HepG2 (cell line): ENCODE results near the gene CCNDBP1. TPM values are rescaled to one million over a fixed set of nuclear protein-coding genes. Genes with fewer than 3 reads are reported as not detected.
A peak's percentile ranks its signal among the peaks of the same experiment; 100 is the strongest.

Experiments used
- FLYWCH1 ChIP-seq: sonication (generic); formaldehyde crosslinking; IDR thresholded peaks from 2 replicates; pipeline ENCODE4 v1.8.1; 2023; ENCODE audit warnings: mild to moderate bottlenecking, missing genetic modification reagents
- FOXP1 ChIP-seq, 2 experiments: fragments of 450-650 bp in 1 of 2; IDR thresholded peaks; 2 replicates each; pipeline ENCODE4 v1.6.1; 2017 to 2018; ENCODE audit warnings: antibody characterized with exemption in 1 of 2
- GPN1 ChIP-seq: sonication (generic); formaldehyde crosslinking; IDR thresholded peaks from 2 replicates; pipeline ENCODE4 v1.5.1; 2020; ENCODE audit warnings: missing genetic modification reagents, borderline replicate concordance
- IRF1 ChIP-seq: sonication (generic); formaldehyde crosslinking; IDR thresholded peaks from 2 replicates; pipeline ENCODE4 v1.4.0; 2020; ENCODE audit warnings: low read depth, mild to moderate bottlenecking, missing genetic modification reagents
- ZBTB20 ChIP-seq: sonication (generic); formaldehyde crosslinking; IDR thresholded peaks from 2 replicates; pipeline ENCODE4 v1.8.1; 2023; ENCODE audit warnings: missing genetic modification reagents, low read depth, mild to moderate bottlenecking, borderline replicate concordance
- ZFP90 ChIP-seq: sonication (generic); formaldehyde crosslinking; IDR thresholded peaks from 2 replicates; pipeline ENCODE4 v1.8.0; 2022; ENCODE audit warnings: missing genetic modification reagents, mild to moderate bottlenecking, inconsistent platforms, borderline replicate concordance
- ZNF142 ChIP-seq: sonication (generic); formaldehyde crosslinking; IDR thresholded peaks from 2 replicates; pipeline ENCODE4 v1.4.0; 2020; ENCODE audit warnings: missing genetic modification reagents
- ZNF256 ChIP-seq: sonication (generic); formaldehyde crosslinking; conservative IDR thresholded peaks from 2 replicates; pipeline ENCODE4 v1.4.0; 2020; ENCODE audit warnings: missing genetic modification reagents
- ZNF263 ChIP-seq: sonication (generic); formaldehyde crosslinking; IDR thresholded peaks from 2 replicates; pipeline ENCODE4 v1.4.0; 2020; ENCODE audit warnings: missing genetic modification reagents
- ZNF83 ChIP-seq: sonication (generic); formaldehyde crosslinking; IDR thresholded peaks from 2 replicates; pipeline ENCODE4 v1.4.0; 2020; ENCODE audit warnings: missing genetic modification reagents, mild to moderate bottlenecking, borderline replicate concordance
- polyA plus RNA-seq, 8 experiments: library from polyadenylated mRNA; depleted of rRNA in 3 of 8; stranded (reverse) in 7 of 8; unstranded in 1 of 8; fragments of >200 nt; fragmentation: Illumina TruSeq in 4 of 8; extraction: Trizol in 4 of 8; gene quantifications; 2 replicates each; pipeline versions ENCODE4 v1.2.1 to v1.2.3, GENCODE V29; 2011 to 2016; ENCODE audit warnings: low read depth in 4 of 8, missing spikeins in 1 of 8, mixed read lengths in 1 of 8; ENCODE audit not compliant: insufficient read depth in 1 of 8
- total RNA-seq, 5 experiments: library from RNA; depleted of rRNA; stranded (reverse); fragments of >200 nt; fragmentation: Illumina TruSeq; extraction: Trizol; gene quantifications; 2 replicates each; pipeline ENCODE4 v1.2.3, GENCODE V29; 2016; ENCODE audit warnings: low read depth in 1 of 5
- TF ChIP-seq, protein P1 (sequence below): IDR thresholded peaks from 2 replicates; pipeline ENCODE4 v1.6.1; 2018; ENCODE audit warnings: missing genetic modification reagents, mild to moderate bottlenecking, missing compliant biosample characterization
- TF ChIP-seq, protein P2 (sequence below): sonication (generic); formaldehyde crosslinking; IDR thresholded peaks from 2 replicates; pipeline ENCODE4 v1.4.0; 2020; ENCODE audit warnings: mild to moderate bottlenecking, missing genetic modification reagents

Gene CCNDBP1
- total and polyA plus RNA-seq, 2 of the 13 experiments (the other 11 are each of a cell fraction or from before 2014, with no cell fraction given), result 24.8 to 42.3 TPM

DNA sequence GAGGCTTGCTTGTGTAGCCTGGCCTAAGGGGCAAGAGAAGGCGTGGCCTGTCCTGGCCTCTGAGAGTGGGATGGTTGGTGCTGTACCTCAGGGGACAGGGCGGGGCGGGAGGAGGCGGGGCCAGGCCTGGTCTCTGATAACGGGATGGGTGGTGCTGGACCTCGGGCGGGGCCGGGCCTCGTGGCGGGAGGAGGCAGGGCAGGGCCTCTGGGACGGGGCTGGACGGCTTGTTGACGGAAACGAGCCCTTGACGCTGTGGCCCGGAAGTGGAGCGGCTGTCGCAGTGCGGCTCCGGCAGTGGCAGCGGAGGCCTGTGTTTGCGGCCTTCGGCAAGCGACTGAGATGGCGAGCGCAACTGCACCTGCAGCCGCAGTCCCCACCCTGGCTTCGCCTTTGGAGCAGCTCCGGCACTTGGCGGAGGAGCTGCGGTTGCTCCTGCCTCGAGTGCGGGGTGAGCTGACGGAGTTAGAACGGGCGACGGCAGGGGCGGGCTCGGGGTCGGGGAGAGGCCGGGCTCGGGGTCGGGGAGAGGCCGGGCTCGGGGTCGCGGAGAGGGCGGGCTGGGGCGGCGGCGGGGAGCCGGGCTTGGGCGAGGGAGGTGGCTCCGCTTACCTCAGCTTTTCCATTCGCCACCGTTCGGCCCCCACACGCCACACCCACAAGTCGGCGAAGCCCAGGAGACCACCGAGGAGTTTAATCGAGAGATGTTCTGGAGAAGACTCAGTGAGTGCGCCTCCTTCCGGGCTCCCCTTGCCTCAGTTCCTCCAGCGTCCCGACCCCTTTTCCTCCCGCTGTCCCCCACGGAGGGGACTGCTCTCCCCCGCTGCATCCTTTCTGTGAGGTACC lies at the start of gene CCNDBP1 (continued):
- TF ChIP-seq, protein P1, sequence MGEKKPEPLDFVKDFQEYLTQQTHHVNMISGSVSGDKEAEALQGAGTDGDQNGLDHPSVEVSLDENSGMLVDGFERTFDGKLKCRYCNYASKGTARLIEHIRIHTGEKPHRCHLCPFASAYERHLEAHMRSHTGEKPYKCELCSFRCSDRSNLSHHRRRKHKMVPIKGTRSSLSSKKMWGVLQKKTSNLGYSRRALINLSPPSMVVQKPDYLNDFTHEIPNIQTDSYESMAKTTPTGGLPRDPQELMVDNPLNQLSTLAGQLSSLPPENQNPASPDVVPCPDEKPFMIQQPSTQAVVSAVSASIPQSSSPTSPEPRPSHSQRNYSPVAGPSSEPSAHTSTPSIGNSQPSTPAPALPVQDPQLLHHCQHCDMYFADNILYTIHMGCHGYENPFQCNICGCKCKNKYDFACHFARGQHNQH (CRISPR knock-in tag), result peak; percentile 12; the same call in 1 of the 2 replicates
- TF ChIP-seq ZNF83 (CRISPR knock-in tag) (0 out of 2 replicates have a peak, but pooled peaks have one; percentile 53), GPN1 (CRISPR knock-in tag) (no peak), ZNF256 (CRISPR knock-in tag) (peak; percentile 81; the same call in 1 of the 2 replicates), FOXP1 (IDR thresholded peaks at IDR 0.05) (no peak), FOXP1 (CRISPR knock-in tag; IDR thresholded peaks at IDR 0.05) (no peak; the same call in 1 of the 2 replicates), ZFP90 (CRISPR knock-in tag) (peak; percentile 76), ZNF263 (CRISPR knock-in tag) (peak; percentile 16; the same call in 1 of the 2 replicates), ZNF142 (CRISPR knock-in tag) (peak; percentile 48; the same call in 1 of the 2 replicates), FLYWCH1 (CRISPR knock-in tag) (no peak), ZBTB20 (CRISPR knock-in tag) (0 out of 2 replicates have a peak, but pooled peaks have one; percentile 38), IRF1 (CRISPR knock-in tag) (peak; percentile 81; the same call in 1 of the 2 replicates)
- TF ChIP-seq, protein P2, sequence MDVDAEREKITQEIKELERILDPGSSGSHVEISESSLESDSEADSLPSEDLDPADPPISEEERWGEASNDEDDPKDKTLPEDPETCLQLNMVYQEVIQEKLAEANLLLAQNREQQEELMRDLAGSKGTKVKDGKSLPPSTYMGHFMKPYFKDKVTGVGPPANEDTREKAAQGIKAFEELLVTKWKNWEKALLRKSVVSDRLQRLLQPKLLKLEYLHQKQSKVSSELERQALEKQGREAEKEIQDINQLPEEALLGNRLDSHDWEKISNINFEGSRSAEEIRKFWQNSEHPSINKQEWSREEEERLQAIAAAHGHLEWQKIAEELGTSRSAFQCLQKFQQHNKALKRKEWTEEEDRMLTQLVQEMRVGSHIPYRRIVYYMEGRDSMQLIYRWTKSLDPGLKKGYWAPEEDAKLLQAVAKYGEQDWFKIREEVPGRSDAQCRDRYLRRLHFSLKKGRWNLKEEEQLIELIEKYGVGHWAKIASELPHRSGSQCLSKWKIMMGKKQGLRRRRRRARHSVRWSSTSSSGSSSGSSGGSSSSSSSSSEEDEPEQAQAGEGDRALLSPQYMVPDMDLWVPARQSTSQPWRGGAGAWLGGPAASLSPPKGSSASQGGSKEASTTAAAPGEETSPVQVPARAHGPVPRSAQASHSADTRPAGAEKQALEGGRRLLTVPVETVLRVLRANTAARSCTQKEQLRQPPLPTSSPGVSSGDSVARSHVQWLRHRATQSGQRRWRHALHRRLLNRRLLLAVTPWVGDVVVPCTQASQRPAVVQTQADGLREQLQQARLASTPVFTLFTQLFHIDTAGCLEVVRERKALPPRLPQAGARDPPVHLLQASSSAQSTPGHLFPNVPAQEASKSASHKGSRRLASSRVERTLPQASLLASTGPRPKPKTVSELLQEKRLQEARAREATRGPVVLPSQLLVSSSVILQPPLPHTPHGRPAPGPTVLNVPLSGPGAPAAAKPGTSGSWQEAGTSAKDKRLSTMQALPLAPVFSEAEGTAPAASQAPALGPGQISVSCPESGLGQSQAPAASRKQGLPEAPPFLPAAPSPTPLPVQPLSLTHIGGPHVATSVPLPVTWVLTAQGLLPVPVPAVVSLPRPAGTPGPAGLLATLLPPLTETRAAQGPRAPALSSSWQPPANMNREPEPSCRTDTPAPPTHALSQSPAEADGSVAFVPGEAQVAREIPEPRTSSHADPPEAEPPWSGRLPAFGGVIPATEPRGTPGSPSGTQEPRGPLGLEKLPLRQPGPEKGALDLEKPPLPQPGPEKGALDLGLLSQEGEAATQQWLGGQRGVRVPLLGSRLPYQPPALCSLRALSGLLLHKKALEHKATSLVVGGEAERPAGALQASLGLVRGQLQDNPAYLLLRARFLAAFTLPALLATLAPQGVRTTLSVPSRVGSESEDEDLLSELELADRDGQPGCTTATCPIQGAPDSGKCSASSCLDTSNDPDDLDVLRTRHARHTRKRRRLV (CRISPR knock-in tag), result no peak
